Measurements from ENCODE around the gene AGBL3. TPM values are rescaled to one million over a fixed set of nuclear protein-coding genes. Genes with fewer than 3 reads are reported as not detected.

Gene AGBL3
- total RNA-seq, 4 donors from 2014 or later, result 0.29 to 12.5 (median 5.3) TPM

GRCh38 chr7:135160098-135160857, 174.0 kb downstream of the AGBL3 start:
- Histone ChIP-seq H3K36me3 (no peaks in the 10 kb centered on the region), H3K27me3 (no peaks in the 10 kb centered on the region), H3K9me3 (no peaks in the 10 kb centered on the region), H3K4me3 (no peak overlapping the region), H3K4me1 (no peaks in the 10 kb centered on the region), H3K27ac (peak overlapping the region; percentile 50 to 74)
- intact Hi-C loops (cut with DNase I; ENCODE audit: low total_unique reads), result no loop called here
- TF ChIP-seq POLR2A (IDR thresholded peaks at IDR 0.05) (no peak), CTCF (IDR thresholded peaks at IDR 0.05) (no peak)
- no peak for DNase-seq

- no peak overlapping the region for H3K4me3 ChIP-seq
- no peaks in the 10 kb centered on the region for H3K36me3 ChIP-seq
- H3K27ac ChIP-seq, result peak overlapping the region; percentile 50 to 74
- H3K4me1 ChIP-seq, result no peaks in the 10 kb centered on the region
- intact Hi-C loops (cut with DNase I; ENCODE audit: low total_unique reads), result no loop called here
- no peak for TF ChIP-seq POLR2A (IDR thresholded peaks at IDR 0.05)
- TF ChIP-seq CTCF (IDR thresholded peaks at IDR 0.05), result no peak
- DNase-seq, result no peak
- H3K27me3 ChIP-seq, result no peaks in the 10 kb centered on the region
- no peaks in the 10 kb centered on the region for H3K9me3 ChIP-seq
Measured at GRCh38 chr7:135160858-135161653, 174.7 kb downstream of the AGBL3 start.

GRCh38 chr7:135161669-135162068, 175.4 kb downstream of the AGBL3 start:
- H3K4me3 ChIP-seq, result no peak overlapping the region
- peak overlapping the region; percentile 6 to 74 for H3K27ac ChIP-seq
- TF ChIP-seq POLR2A (IDR thresholded peaks at IDR 0.05), result no peak
- no peaks in the 10 kb centered on the region for H3K36me3 ChIP-seq
- no peaks in the 10 kb centered on the region for H3K4me1 ChIP-seq
- no peaks in the 10 kb centered on the region for H3K27me3 ChIP-seq
- intact Hi-C loops (cut with DNase I; ENCODE audit: low total_unique reads), result no loop called here
- H3K9me3 ChIP-seq, result no peaks in the 10 kb centered on the region
- DNase-seq, result no peak

GRCh38 chr7:135162382-135163001, 176.2 kb downstream of the AGBL3 start:
- intact Hi-C loops (cut with DNase I; ENCODE audit: low total_unique reads), result no loop called here
- Histone ChIP-seq H3K27me3 (no peaks in the 10 kb centered on the region), H3K36me3 (no peaks in the 10 kb centered on the region), H3K4me3 (no peak overlapping the region), H3K4me1 (no peaks in the 10 kb centered on the region), H3K9me3 (no peaks in the 10 kb centered on the region), H3K27ac (no peak overlapping the region)
- DNase-seq, result no peak
- no peak for TF ChIP-seq POLR2A (IDR thresholded peaks at IDR 0.05)
- no peak for TF ChIP-seq CTCF (IDR thresholded peaks at IDR 0.05)

GRCh38 chr7:135164357-135165061, 178.2 kb downstream of the AGBL3 start:
- Histone ChIP-seq H3K4me3 (no peak overlapping the region), H3K27me3 (no peaks in the 10 kb centered on the region), H3K9me3 (no peaks in the 10 kb centered on the region), H3K27ac (peak overlapping the region in 1 of 2 donors; percentile 3), H3K4me1 (peaks cover 2 to 5% of the 10 kb centered on the region in 2 donors), H3K36me3 (no peaks in the 10 kb centered on the region)
- intact Hi-C loops (cut with DNase I; ENCODE audit: low total_unique reads), result no loop called here
- DNase-seq, result no peak
- TF ChIP-seq CTCF (IDR thresholded peaks at IDR 0.05) (no peak), POLR2A (IDR thresholded peaks at IDR 0.05) (no peak)

All from uterus (tissue), 4 donors.